H1 (cell line): ENCODE measurements around the gene PRRT4. TPM values are rescaled to one million over a fixed set of nuclear protein-coding genes. Genes with fewer than 3 reads are reported as not detected.

Source experiments
- CTCF ChIA-PET: fragments of 300-600 bp; sonication (Branson Sonifier 250); formaldehyde crosslinking; loops from one replicate; lab custom pipeline; 2021; ENCODE audit not compliant: partially characterized antibody; lab: Charles Lee
- POLR2A ChIA-PET: fragments of 300-600 bp; sonication (Branson Sonifier 250); formaldehyde crosslinking; loops from one replicate; lab custom pipeline; 2021; ENCODE audit warnings: inconsistent platforms; ENCODE audit not compliant: partially characterized antibody; lab: Charles Lee
- DNase-seq, 2 experiments: peaks; one replicate each; pipeline versions ENCODE4 v3.0.0 to v3.0.0-alpha.2; 2010 to 2022; ENCODE audit warnings: low spot score in 2 of 2, low read depth in 1 of 2, mixed read lengths in 1 of 2
- FAIRE-seq: peaks from 2 replicates; lab custom pipeline; 2011; peaks lifted over from hg19 to GRCh38; lab: Jason Lieb, UNC
- H2AFZ ChIP-seq: 2 replicates; pipeline ENCODE4 v1.8.1; 2012; ENCODE audit warnings: low read length, inconsistent platforms
- H2AK5ac ChIP-seq: 2 replicates; pipeline ENCODE4 v1.6.1; 2013; ENCODE audit warnings: low read depth, low read length
- H2BK120ac ChIP-seq: replicated peaks from 2 replicates; pipeline ENCODE3; 2013; ENCODE audit warnings: low read depth, low read length, inconsistent platforms
- H2BK12ac ChIP-seq: 2 replicates; pipeline ENCODE4 v1.6.1; 2013; ENCODE audit warnings: low read depth, low read length
- H2BK15ac ChIP-seq: 2 replicates; pipeline ENCODE4 v1.6.1; 2013; ENCODE audit warnings: low read length
- H2BK20ac ChIP-seq: 2 replicates; pipeline ENCODE4 v1.6.1; 2013; ENCODE audit warnings: low read length
- H2BK5ac ChIP-seq: 2 replicates; pipeline ENCODE4 v1.6.1; 2013; ENCODE audit warnings: low read depth, low read length
- H3K14ac ChIP-seq: 2 replicates; pipeline ENCODE4 v1.6.1; 2013; ENCODE audit warnings: inconsistent platforms; ENCODE audit not compliant: insufficient read length
- H3K18ac ChIP-seq: 2 replicates; pipeline ENCODE4 v1.6.1; 2013; ENCODE audit warnings: low read length; ENCODE audit errors: extremely low read depth
- H3K23ac ChIP-seq: 2 replicates; pipeline ENCODE4 v1.6.1; 2013; ENCODE audit warnings: inconsistent platforms; ENCODE audit not compliant: insufficient read length
- H3K23me2 ChIP-seq: 2 replicates; pipeline ENCODE4 v1.6.1; 2013; ENCODE audit warnings: low read depth, low read length
- H3K27ac ChIP-seq: 2 replicates; pipeline ENCODE4 v1.6.1; 2011; ENCODE audit warnings: low read depth, low read length, inconsistent platforms
- H3K27me3 ChIP-seq, 4 experiments: replicated peaks in 1 of 4; 1 replicate in 1 of 4; 2 replicates in 3 of 4; pipeline versions ENCODE4 v1.6.1 to v1.8.1; 2011 to 2013; ENCODE audit warnings: low read length in 3 of 4, mild to moderate bottlenecking in 3 of 4, inconsistent platforms in 2 of 4, mixed read lengths in 2 of 4, moderate library complexity in 1 of 4; ENCODE audit not compliant: control insufficient read depth in 3 of 4, insufficient read depth in 3 of 4; ENCODE audit errors: extremely low read depth in 1 of 4
- H3K36me3 ChIP-seq, 4 experiments: 2 replicates each; pipeline versions ENCODE4 v1.6.1 to v1.8.1; 2011 to 2013; ENCODE audit warnings: mild to moderate bottlenecking in 4 of 4, low read length in 3 of 4, moderate library complexity in 2 of 4, control low read depth in 1 of 4, inconsistent platforms in 1 of 4; ENCODE audit not compliant: insufficient read depth in 4 of 4, control insufficient read depth in 2 of 4
- H3K4ac ChIP-seq: replicated peaks from 2 replicates; pipeline ENCODE3; 2013; ENCODE audit warnings: low read length, low read depth, mixed read lengths, inconsistent platforms; ENCODE audit not compliant: insufficient read length
- H3K4me1 ChIP-seq, 4 experiments: replicated peaks in 1 of 4; 1 replicate in 1 of 4; 2 replicates in 3 of 4; pipeline versions ENCODE4 v1.6.1 to v1.8.1; 2011 to 2013; ENCODE audit warnings: low read length in 3 of 4, inconsistent platforms in 2 of 4, mixed read lengths in 1 of 4; ENCODE audit not compliant: insufficient read depth in 4 of 4, control insufficient read depth in 3 of 4
- H3K4me2 ChIP-seq, 2 experiments: 2 replicates each; pipeline versions ENCODE4 v1.6.1 to v1.8.1; 2011 to 2013; ENCODE audit warnings: low read depth in 2 of 2, low read length in 2 of 2, control low read depth in 1 of 2, inconsistent platforms in 1 of 2, mild to moderate bottlenecking in 1 of 2; ENCODE audit not compliant: insufficient read depth in 1 of 2
- H3K4me3 ChIP-seq, 4 experiments: fragments of 200-600, 300-600 bp in 1 of 4; sonication (generic), shearing (Covaris generic), sonication (Bioruptor Twin) in 1 of 4; 2 replicates each; pipeline versions ENCODE4 v1.5.1 to v1.8.1; 2011 to 2016; ENCODE audit warnings: low read length in 4 of 4, low read depth in 3 of 4, control low read depth in 2 of 4, inconsistent platforms in 2 of 4, mild to moderate bottlenecking in 2 of 4, mixed read lengths in 1 of 4, moderate library complexity in 1 of 4; ENCODE audit not compliant: insufficient read depth in 2 of 4; ENCODE audit errors: extremely low read depth in 1 of 4
- H3K56ac ChIP-seq: replicated peaks from 2 replicates; pipeline ENCODE3; 2013; ENCODE audit warnings: low read depth, mild to moderate bottlenecking, mixed read lengths, low read length, inconsistent platforms; ENCODE audit not compliant: insufficient read length
- H3K79me1 ChIP-seq: 2 replicates; pipeline ENCODE4 v1.6.1; 2013; ENCODE audit warnings: low read depth, low read length, control low read depth
- H3K79me2 ChIP-seq, 2 experiments: 2 replicates each; pipeline versions ENCODE4 v1.6.1 to v1.8.1; 2012 to 2013; ENCODE audit warnings: low read length in 2 of 2, mild to moderate bottlenecking in 2 of 2, inconsistent platforms in 1 of 2; ENCODE audit not compliant: insufficient read depth in 2 of 2, control insufficient read depth in 1 of 2
- H3K9ac ChIP-seq, 4 experiments: replicated peaks in 1 of 4; 1 replicate in 1 of 4; 2 replicates in 3 of 4; pipeline versions ENCODE4 v1.6.1 to v1.8.1; 2011 to 2013; ENCODE audit warnings: low read depth in 3 of 4, low read length in 3 of 4, control low read depth in 2 of 4, mild to moderate bottlenecking in 2 of 4, moderate library complexity in 2 of 4, inconsistent platforms in 1 of 4; ENCODE audit errors: extremely low read depth in 1 of 4
- H3K9me3 ChIP-seq, 2 experiments: 2 replicates each; pipeline versions ENCODE4 v1.6.1 to v1.8.1; 2012 to 2013; ENCODE audit warnings: mild to moderate bottlenecking in 2 of 2, moderate library complexity in 2 of 2, control low read depth in 1 of 2, inconsistent platforms in 1 of 2, low read depth in 1 of 2, low read length in 1 of 2, mixed read lengths in 1 of 2; ENCODE audit not compliant: insufficient read depth in 2 of 2
- H4K20me1 ChIP-seq, 2 experiments: replicated peaks in 1 of 2; 2 replicates each; pipeline versions ENCODE3 to v1.8.1; 2011 to 2013; ENCODE audit warnings: inconsistent platforms in 2 of 2, low read length in 2 of 2, mild to moderate bottlenecking in 1 of 2; ENCODE audit not compliant: insufficient read depth in 2 of 2, control insufficient read depth in 1 of 2
- H4K5ac ChIP-seq: 2 replicates; pipeline ENCODE4 v1.6.1; 2013; ENCODE audit warnings: low read length, low read depth, mixed read lengths, inconsistent platforms; ENCODE audit not compliant: insufficient read length
- H4K8ac ChIP-seq: 2 replicates; pipeline ENCODE4 v1.8.0; 2013; ENCODE audit warnings: mild to moderate bottlenecking, moderate library complexity, low read length, inconsistent platforms; ENCODE audit not compliant: insufficient read depth; ENCODE audit errors: extremely low read depth
- H4K91ac ChIP-seq: replicated peaks from 2 replicates; pipeline ENCODE3; 2013; ENCODE audit warnings: low read length, mixed read lengths, inconsistent platforms; ENCODE audit not compliant: insufficient read length
- SAP30 ChIP-seq: fragments of 300-600 bp; sonication (generic); IDR thresholded peaks from 2 replicates; pipeline ENCODE4 v1.7.1; 2012; ENCODE audit warnings: low read length, moderate library complexity, mild to moderate bottlenecking, inconsistent platforms; ENCODE audit not compliant: insufficient read depth, insufficient replicate concordance
- SP1 ChIP-seq: IDR thresholded peaks from 2 replicates; pipeline ENCODE4 v1.6.1; 2011; ENCODE audit warnings: low read depth, low read length
- TEAD4 ChIP-seq: IDR thresholded peaks from 2 replicates; pipeline ENCODE4 v1.6.1; 2012; ENCODE audit warnings: low read depth, low read length, inconsistent platforms, mixed read lengths
- WGBS, 2 experiments: shearing (Covaris generic) in 1 of 2; methylation state at CpG; one replicate each; pipeline versions ENCODE4 v1.1.6 to v1.1.7; 2013 to 2015; ENCODE audit warnings: low lambda C conversion rate in 2 of 2, mixed read lengths in 2 of 2, inconsistent platforms in 1 of 2, low coverage in 1 of 2, missing lambda C conversion rate in 1 of 2; ENCODE audit not compliant: insufficient replicate concordance in 2 of 2, insufficient coverage in 1 of 2, insufficient read length in 1 of 2; ENCODE audit errors: extremely low coverage in 1 of 2, missing lambda C conversion rate in 1 of 2; 5-methylcytosine and 5-hydroxymethylcytosine counted together
- polyA plus RNA-seq, 7 experiments: library from polyadenylated mRNA; depleted of rRNA in 3 of 7; stranded (reverse) in 5 of 7; unstranded in 2 of 7; fragments of >200 nt in 5 of 7; fragments of 200-250 nt in 2 of 7; gene quantifications; 1 replicate in 5 of 7; 2 replicates in 1 of 7; 4 replicates in 1 of 7; pipeline versions ENCODE4 v1.2.1 to v1.2.3, GENCODE V29; 2011 to 2013; ENCODE audit warnings: missing spikeins in 2 of 7, mixed read lengths in 2 of 7
- total RNA-seq: library from RNA; stranded (reverse); fragmentation: NEBNext Ultra II Directional; extraction: Animal tissue kit (Norgen Biotek cat#: 25700); gene quantifications from 2 replicates; pipeline ENCODE4 v1.2.1, GENCODE V29; 2021
- TF ChIP-seq, protein P1 (sequence below): IDR thresholded peaks from 2 replicates; pipeline ENCODE4 v1.6.1; 2012; ENCODE audit warnings: low read length, inconsistent platforms

The PRRT4 gene
- total and polyA plus RNA-seq, 2 of the 8 experiments (the other 6 are each of a cell fraction or from before 2014, with no cell fraction given), result 0.34 to 1.0 TPM

DNA sequence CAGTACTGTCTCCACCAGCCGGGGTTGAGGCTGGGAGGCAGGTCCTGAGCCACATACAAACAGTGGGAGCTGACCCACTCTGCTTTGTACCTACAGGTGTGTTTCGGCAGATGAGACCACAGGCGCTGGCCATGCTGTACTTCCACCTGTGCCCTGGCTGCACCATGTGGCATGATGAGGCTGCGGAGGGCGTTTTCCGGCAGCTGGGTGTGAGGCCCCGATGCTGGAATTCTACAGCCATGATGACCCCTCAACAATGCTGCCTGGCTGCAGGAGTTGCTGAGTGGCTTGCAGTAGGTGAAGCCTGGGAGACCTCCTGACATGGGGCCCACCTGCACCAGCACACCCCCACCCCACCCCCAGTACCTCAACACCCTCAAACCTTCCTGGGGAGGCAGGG, 30.3 kb upstream of the PRRT4 start:
- Histone ChIP-seq H2BK20ac (no peak overlapping the region), H3K23me2 (no peaks in the 10 kb centered on the region; the same call in 1 of the 2 replicates), H4K5ac (no peak overlapping the region), H3K23ac (no peak overlapping the region), H3K18ac (no peak overlapping the region), H3K79me1 (no peaks in the 10 kb centered on the region), H3K4ac (no peak overlapping the region), H3K9me3 (no peaks in the 10 kb centered on the region), H3K56ac (no peak overlapping the region), H2BK120ac (no peak overlapping the region), H2AK5ac (no peak overlapping the region), H2BK15ac (no peak overlapping the region), H3K9ac (no peak overlapping the region), H2AFZ (no peak overlapping the region), H3K79me2 (no peaks in the 10 kb centered on the region), H2BK5ac (no peak overlapping the region; the same call in 1 of the 2 replicates), H3K36me3 (no peaks in the 10 kb centered on the region), H3K14ac (no peak overlapping the region), H3K27me3 (peaks cover 0 to 6% (median 0%) of the 10 kb centered on the region in 4 experiments; a peak in 2 of 7 replicates), H3K4me3 (no peak overlapping the region), H2BK12ac (no peak overlapping the region), H4K91ac (no peak overlapping the region), H4K8ac (peak overlapping the region; percentile 16; the same call in 1 of the 2 replicates), H4K20me1 (no peaks in the 10 kb centered on the region), H3K4me1 (peaks cover 0 to 11% (median 9%) of the 10 kb centered on the region in 4 experiments; a peak in 6 of 7 replicates), H3K4me2 (no peak overlapping the region), H3K27ac (no peak overlapping the region)
- TF ChIP-seq SP1 (no peak), SAP30 (no peak), TEAD4 (no peak)
- TF ChIP-seq, protein P1, sequence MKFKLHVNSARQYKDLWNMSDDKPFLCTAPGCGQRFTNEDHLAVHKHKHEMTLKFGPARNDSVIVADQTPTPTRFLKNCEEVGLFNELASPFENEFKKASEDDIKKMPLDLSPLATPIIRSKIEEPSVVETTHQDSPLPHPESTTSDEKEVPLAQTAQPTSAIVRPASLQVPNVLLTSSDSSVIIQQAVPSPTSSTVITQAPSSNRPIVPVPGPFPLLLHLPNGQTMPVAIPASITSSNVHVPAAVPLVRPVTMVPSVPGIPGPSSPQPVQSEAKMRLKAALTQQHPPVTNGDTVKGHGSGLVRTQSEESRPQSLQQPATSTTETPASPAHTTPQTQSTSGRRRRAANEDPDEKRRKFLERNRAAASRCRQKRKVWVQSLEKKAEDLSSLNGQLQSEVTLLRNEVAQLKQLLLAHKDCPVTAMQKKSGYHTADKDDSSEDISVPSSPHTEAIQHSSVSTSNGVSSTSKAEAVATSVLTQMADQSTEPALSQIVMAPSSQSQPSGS, result no peak
- ChIA-PET POLR2A (interaction anchor here (1.1 to 2.3 kb wide), 3 partner anchors 13 to 47 kb away, joined by 3 to 8 read pairs (median 5); no protein-coding TSS in a partner anchor), CTCF (interaction anchor here (1.0 to 19.2 kb wide), 9 partner anchors 15 to 78 kb away, joined by 3 to 345 read pairs (median 37); partner anchors contain the start of genes PRRT4 and RBM28)
- FAIRE-seq, result no peak
- WGBS, 2 experiments, result 86% methylated on average over 7 of the region's 7 CpGs; no CpG with 5 or more reads in 1 of the 2 experiments
- no peak for DNase-seq
